ENCODE results near the gene PREB. TPM values are rescaled to one million over a fixed set of nuclear protein-coding genes. Genes with fewer than 3 reads are reported as not detected.

PREB gene
- total RNA-seq: 10 to 100 TPM; 74.0 to 88.9 TPM

GRCh38 chr2:27133905-27134780 lies at the start of gene PREB:
TSS of gene PREB (minus strand) at chr2:27134636. CDS start at chr2:27134421, 215 bp downstream.
- peak within 1 kb of the TSS; percentile 78 to 96 for H3K4me3 ChIP-seq
- DNase-seq (ENCODE audit: low spot score): peak; percentile 93
- peaks cover 8% of the 10 kb centered on the region for H3K4me1 ChIP-seq (replicated peaks)
- intact Hi-C loops (cut with DNase I): no loop called here
- peak in 2 of 4 experiments; percentile 2 to 36 for TF ChIP-seq CTCF (IDR thresholded peaks at IDR 0.05)
- TF ChIP-seq POLR2AphosphoS5 (IDR thresholded peaks at IDR 0.05): peak; percentile 98
- peak; percentile 81 for TF ChIP-seq POLR2A (IDR thresholded peaks at IDR 0.05)
- under 1% methylated on average over 38 of the region's 86 CpGs for WGBS
- no peaks in the 10 kb centered on the region for H3K9me3 ChIP-seq
- H3K36me3 ChIP-seq: peaks cover 7 to 17% of the 10 kb centered on the region in 2 donors
- no peaks in the 10 kb centered on the region for H3K27me3 ChIP-seq (replicated peaks; ENCODE audit: insufficient read depth)
- H3K27ac ChIP-seq: peak within 1 kb of the TSS; percentile 82 to 88

GRCh38 chr2:27184115-27184514 lies 49.7 kb upstream of the PREB start:
- TF ChIP-seq CTCF (IDR thresholded peaks at IDR 0.05): no peak
- TF ChIP-seq POLR2A (IDR thresholded peaks at IDR 0.05): no peak
- TF ChIP-seq POLR2AphosphoS5 (IDR thresholded peaks at IDR 0.05): no peak
- H3K27me3 ChIP-seq (replicated peaks; ENCODE audit: insufficient read depth): no peaks in the 10 kb centered on the region
- peak overlapping the region in 1 of 2 donors; percentile 56 for H3K27ac ChIP-seq
- H3K4me3 ChIP-seq: no peak overlapping the region
- no peaks in the 10 kb centered on the region for H3K36me3 ChIP-seq
- intact Hi-C loops (cut with DNase I): no loop called here
- H3K4me1 ChIP-seq (replicated peaks): no peaks in the 10 kb centered on the region
- DNase-seq (ENCODE audit: low spot score): no peak
- H3K9me3 ChIP-seq: no peaks in the 10 kb centered on the region
- WGBS: 60% methylated on average over 4 of the region's 4 CpGs

DNA sequence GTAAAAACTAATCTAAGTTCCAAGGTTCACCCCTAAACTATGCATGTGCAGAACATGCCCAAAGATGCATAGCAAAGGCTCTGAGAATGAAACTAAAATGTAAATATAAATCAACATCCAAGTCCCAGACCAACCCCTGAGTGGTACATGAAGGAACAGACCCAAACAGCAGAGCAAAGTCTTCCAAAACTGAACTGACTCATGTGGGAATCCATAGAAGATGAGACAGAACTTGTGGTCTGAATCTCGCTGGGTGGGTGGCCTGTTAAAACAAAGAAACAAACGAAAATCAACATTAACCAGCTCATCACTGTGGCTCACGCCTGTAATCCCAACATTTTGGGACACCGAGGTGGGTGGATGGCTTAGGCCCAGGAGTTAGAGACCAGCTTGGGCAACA lies 47.9 kb upstream of the PREB start:
- 61% methylated on average over 4 of the region's 4 CpGs for WGBS
- Histone ChIP-seq H3K27ac (no peak overlapping the region), H3K4me1 (replicated peaks) (no peaks in the 10 kb centered on the region), H3K4me3 (no peak overlapping the region), H3K36me3 (no peaks in the 10 kb centered on the region), H3K27me3 (replicated peaks; ENCODE audit: insufficient read depth) (no peaks in the 10 kb centered on the region), H3K9me3 (no peaks in the 10 kb centered on the region)
- no peak for TF ChIP-seq POLR2A (IDR thresholded peaks at IDR 0.05)
- intact Hi-C loops (cut with DNase I): no loop called here
- no peak for DNase-seq (ENCODE audit: low spot score)

GRCh38 chr2:27179344-27180000 lies 45.0 kb upstream of the PREB start:
- H3K27ac ChIP-seq: no peak overlapping the region

DNA sequence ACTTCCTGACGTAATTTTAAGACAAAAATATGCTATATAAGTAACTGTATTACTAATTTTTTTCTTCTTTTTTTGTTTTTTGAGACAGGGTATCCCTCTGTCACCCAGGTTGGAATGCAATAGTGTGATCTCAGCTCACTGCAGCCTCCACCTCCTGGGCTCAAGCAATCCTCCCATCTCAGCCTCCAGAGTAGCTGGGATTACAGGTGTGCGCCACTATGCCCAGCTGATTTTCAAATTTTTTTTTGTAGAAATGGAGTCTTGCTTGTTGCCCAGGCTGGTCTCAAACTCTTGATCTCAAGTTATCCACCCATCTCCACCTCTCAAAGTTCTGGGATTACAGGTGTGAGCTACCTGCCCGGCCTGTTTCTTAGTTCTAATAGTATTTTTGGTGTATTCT lies 44.0 kb upstream of the PREB start:
- Histone ChIP-seq H3K9me3 (no peaks in the 10 kb centered on the region), H3K36me3 (no peaks in the 10 kb centered on the region), H3K27me3 (replicated peaks; ENCODE audit: insufficient read depth) (no peaks in the 10 kb centered on the region), H3K4me3 (no peak overlapping the region), H3K4me1 (replicated peaks) (no peaks in the 10 kb centered on the region), H3K27ac (no peak overlapping the region)
- intact Hi-C loops (cut with DNase I): no loop called here
- 93% methylated on average over 3 of the region's 3 CpGs for WGBS
- DNase-seq (ENCODE audit: low spot score): no peak
- no peak for TF ChIP-seq POLR2A (IDR thresholded peaks at IDR 0.05)
- no peak for TF ChIP-seq CTCF (IDR thresholded peaks at IDR 0.05)

More at GRCh38 chr2:27179344-27180000, 45.0 kb upstream of the PREB start:
- no peaks in the 10 kb centered on the region for H3K4me1 ChIP-seq (replicated peaks)
- intact Hi-C loops (cut with DNase I): no loop called here
- H3K36me3 ChIP-seq: no peaks in the 10 kb centered on the region
- no peak for DNase-seq (ENCODE audit: low spot score)
- H3K27me3 ChIP-seq (replicated peaks; ENCODE audit: insufficient read depth): no peaks in the 10 kb centered on the region
- TF ChIP-seq POLR2AphosphoS5 (IDR thresholded peaks at IDR 0.05): no peak
- no peak overlapping the region for H3K4me3 ChIP-seq
- H3K9me3 ChIP-seq: no peaks in the 10 kb centered on the region
- 79% methylated on average over 3 of the region's 3 CpGs for WGBS
